Smooth muscle cell (in vitro differentiated cells): ENCODE results near the gene SUCLG2. TPM values are rescaled to one million over a fixed set of nuclear protein-coding genes. Genes with fewer than 3 reads are reported as not detected.

Experiments used
- DNase-seq: peaks from one replicate; lab custom pipeline; 2025; ENCODE audit not compliant: unreplicated experiment; lab: John Stamatoyannopoulos, UW
- H2AFZ ChIP-seq: fragments of 200-600 bp; sonication (generic); 2 replicates; pipeline ENCODE4 v1.6.0; 2016; ENCODE audit warnings: antibody characterized with exemption, low read depth, mild to moderate bottlenecking
- H3F3A ChIP-seq: fragments of 200-600 bp; sonication (generic); 2 replicates; pipeline ENCODE4 v1.6.0; 2017; ENCODE audit warnings: antibody characterized with exemption, low read depth
- H3K27ac ChIP-seq: fragments of 200-600 bp; sonication (generic); 2 replicates; pipeline ENCODE4 v1.5.1; 2016; ENCODE audit warnings: low read depth, mild to moderate bottlenecking
- H3K27me3 ChIP-seq: fragments of 200-600 bp; sonication (generic); 2 replicates; pipeline ENCODE4 v1.6.1; 2016; ENCODE audit warnings: low read depth, mild to moderate bottlenecking
- H3K36me3 ChIP-seq: fragments of 200-600 bp; sonication (generic); 2 replicates; pipeline ENCODE4 v1.5.1; 2016; ENCODE audit warnings: low read depth
- H3K4me1 ChIP-seq: fragments of 200-600 bp; sonication (generic); 2 replicates; pipeline ENCODE4 v1.5.1; 2016; ENCODE audit warnings: low read depth
- H3K4me2 ChIP-seq: fragments of 200-600 bp; sonication (generic); 2 replicates; pipeline ENCODE4 v1.6.0; 2016; ENCODE audit warnings: mild to moderate bottlenecking
- H3K4me3 ChIP-seq: fragments of 200-600 bp; sonication (generic); 2 replicates; pipeline ENCODE4 v1.5.1; 2016; ENCODE audit warnings: mild to moderate bottlenecking
- H3K79me2 ChIP-seq: fragments of 200-600 bp; sonication (generic); 2 replicates; pipeline ENCODE4 v1.6.0; 2016; ENCODE audit warnings: low read depth, mild to moderate bottlenecking
- H3K9ac ChIP-seq: fragments of 200-600 bp; sonication (generic); 2 replicates; pipeline ENCODE4 v1.6.0; 2016; ENCODE audit warnings: low read depth
- H3K9me3 ChIP-seq: fragments of 200-600 bp; sonication (generic); replicated peaks from 2 replicates; pipeline ENCODE4 v1.5.1; 2016; ENCODE audit warnings: low read depth
- H4K20me1 ChIP-seq: fragments of 200-600 bp; sonication (generic); 2 replicates; pipeline ENCODE4 v1.6.0; 2016; ENCODE audit warnings: low read depth
- CTCF ChIP-seq: fragments of 200-600 bp; sonication (generic); IDR thresholded peaks from 2 replicates; pipeline ENCODE4 v1.5.1; 2017; ENCODE audit warnings: borderline replicate concordance, mild to moderate bottlenecking, antibody characterized with exemption; ENCODE audit not compliant: insufficient read depth, poor library complexity, severe bottlenecking
- WGBS: methylation state at CpG from one replicate; pipeline ENCODE4 v1.1.7; 2016; ENCODE audit warnings: low lambda C conversion rate; 5-methylcytosine and 5-hydroxymethylcytosine counted together
- polyA plus RNA-seq: library from polyadenylated mRNA; unstranded; fragments of >200 nt; fragmentation: Nextera tagmentation; extraction: Ambion mirVana; gene quantifications from 2 replicates; pipeline ENCODE4 v1.2.1, GENCODE V29; 2016
- total RNA-seq: library from RNA; depleted of rRNA; stranded (reverse); fragments of >200 nt; gene quantifications from 2 replicates; pipeline ENCODE4 v1.2.3, GENCODE V29; 2014

SUCLG2 gene
- total and polyA plus RNA-seq, 2 experiments from 2014 or later = 40.3 to 45.4 TPM

- Histone ChIP-seq H3K4me1 (no peaks in the 10 kb centered on the region), H3K27ac (no peak overlapping the region), H3K4me2 (no peak overlapping the region), H3K9me3 (no peaks in the 10 kb centered on the region), H3K36me3 (no peaks in the 10 kb centered on the region), H3K4me3 (no peak overlapping the region), H4K20me1 (no peaks in the 10 kb centered on the region), H3K79me2 (no peaks in the 10 kb centered on the region), H3K27me3 (no peaks in the 10 kb centered on the region), H3K9ac (no peak overlapping the region), H3F3A (no peaks in the 10 kb centered on the region), H2AFZ (no peak overlapping the region)
- 28% methylated on average over 3 of the region's 3 CpGs for WGBS
- DNase-seq = no peak
- no peak for TF ChIP-seq CTCF
These were observed 138.6 kb downstream of the SUCLG2 start for GRCh38 chr3:67515778-67516177.

- Histone ChIP-seq H4K20me1 (no peaks in the 10 kb centered on the region), H3F3A (no peaks in the 10 kb centered on the region), H3K27me3 (no peaks in the 10 kb centered on the region), H3K4me1 (no peaks in the 10 kb centered on the region), H3K4me3 (no peak overlapping the region), H3K9ac (no peak overlapping the region), H3K4me2 (no peak overlapping the region), H2AFZ (no peak overlapping the region), H3K9me3 (no peaks in the 10 kb centered on the region), H3K36me3 (no peaks in the 10 kb centered on the region), H3K27ac (no peak overlapping the region), H3K79me2 (no peaks in the 10 kb centered on the region)
- WGBS = over 99% methylated on average over 4 of the region's 4 CpGs
- TF ChIP-seq CTCF = no peak
- DNase-seq = no peak
These were observed 144.8 kb downstream of the SUCLG2 start for GRCh38 chr3:67509471-67510075.

- no peak for TF ChIP-seq CTCF
- no peaks in the 10 kb centered on the region for H3K9me3 ChIP-seq
- no peak overlapping the region for H2AFZ ChIP-seq
- H4K20me1 ChIP-seq = no peaks in the 10 kb centered on the region
- H3K4me2 ChIP-seq = no peak overlapping the region
- 96% methylated on average over 4 of the region's 4 CpGs for WGBS
- no peaks in the 10 kb centered on the region for H3F3A ChIP-seq
- no peaks in the 10 kb centered on the region for H3K27me3 ChIP-seq
- no peak overlapping the region for H3K27ac ChIP-seq
- H3K4me1 ChIP-seq = no peaks in the 10 kb centered on the region
- DNase-seq = no peak
- H3K4me3 ChIP-seq = no peak overlapping the region
- no peaks in the 10 kb centered on the region for H3K79me2 ChIP-seq
- no peak overlapping the region for H3K9ac ChIP-seq
- H3K36me3 ChIP-seq = no peaks in the 10 kb centered on the region
These were observed 146.8 kb downstream of the SUCLG2 start for GRCh38 chr3:67507584-67507983.

GRCh38 chr3:67500709-67501108 lies 153.7 kb downstream of the SUCLG2 start:
- H3K9me3 ChIP-seq = no peaks in the 10 kb centered on the region
- H3K79me2 ChIP-seq = no peaks in the 10 kb centered on the region
- H3F3A ChIP-seq = no peaks in the 10 kb centered on the region
- DNase-seq = no peak
- no peak overlapping the region for H2AFZ ChIP-seq
- H3K4me2 ChIP-seq = no peak overlapping the region
- no peak for TF ChIP-seq CTCF
- WGBS = 90% methylated on average over 2 of the region's 2 CpGs
- H4K20me1 ChIP-seq = no peaks in the 10 kb centered on the region
- H3K36me3 ChIP-seq = no peaks in the 10 kb centered on the region
- H3K27ac ChIP-seq = no peak overlapping the region
- H3K9ac ChIP-seq = no peak overlapping the region
- H3K4me1 ChIP-seq = no peaks in the 10 kb centered on the region
- no peaks in the 10 kb centered on the region for H3K27me3 ChIP-seq
- no peak overlapping the region for H3K4me3 ChIP-seq
